GM21825 (cell line): ENCODE results near the gene TMEM30A.

Experiments used
- ATAC-seq: cut with Tn5 transposase; IDR thresholded peaks from one replicate; pipeline ENCODE4 v1.9.1; 2021; ENCODE audit warnings: mild to moderate bottlenecking, moderate library complexity; ENCODE audit not compliant: unreplicated experiment

Gene TMEM30A

GRCh38 chr6:75284632-75285282 lies at the start of gene TMEM30A:
TSS of gene TMEM30A (minus strand) at chr6:75284792. CDS start at chr6:75284638, 154 bp downstream.
- peak; percentile 86 for ATAC-seq

DNA sequence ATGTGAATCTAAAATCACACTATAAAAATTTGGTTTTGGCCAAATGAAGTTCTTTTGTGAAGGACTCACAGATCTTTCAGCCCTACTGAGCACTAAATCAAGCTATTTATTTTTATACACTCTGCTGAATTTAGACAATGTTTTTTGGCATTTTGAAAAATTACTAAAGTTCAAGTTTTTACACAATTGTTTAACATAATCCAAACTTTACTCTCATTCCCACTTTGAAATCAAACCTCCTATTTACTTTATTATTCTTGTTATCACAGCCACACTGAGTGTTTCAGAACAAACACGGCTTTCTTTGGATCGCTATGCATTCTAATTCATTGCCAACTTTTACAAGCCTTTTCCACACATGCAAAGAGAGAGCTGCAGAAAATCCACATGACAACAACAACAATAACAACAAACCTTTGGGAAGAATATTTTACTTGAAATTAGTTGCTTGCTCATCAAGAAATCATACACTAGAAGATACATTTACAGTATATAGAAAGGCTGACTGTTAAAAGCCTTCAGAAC lies 49.1 kb upstream of the TMEM30A start:
- no peak for ATAC-seq

- no peak for ATAC-seq
Measured at GRCh38 chr6:75331151-75331550, 46.6 kb upstream of the TMEM30A start.

- ATAC-seq = no peak
Measured at GRCh38 chr6:75329703-75330102, 45.1 kb upstream of the TMEM30A start.

DNA sequence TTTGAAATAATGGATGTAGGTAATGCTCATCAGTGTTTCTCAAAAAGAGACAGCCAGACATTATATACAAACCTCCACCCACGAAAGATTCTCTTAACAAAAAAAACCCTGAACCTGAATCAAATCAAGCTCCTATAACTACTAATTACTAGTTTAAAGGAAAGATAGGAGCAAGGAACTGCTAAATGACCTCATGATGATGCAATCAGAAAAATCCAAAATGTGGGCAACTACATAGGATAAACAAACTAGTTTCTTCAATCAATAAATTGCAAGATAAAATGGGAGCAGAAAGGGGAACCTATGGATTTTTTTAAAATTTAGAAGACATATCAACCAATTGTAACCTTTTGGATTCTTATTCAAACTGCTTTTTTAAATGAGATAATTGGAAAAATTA lies 43.2 kb upstream of the TMEM30A start:
- ATAC-seq = no peak

DNA sequence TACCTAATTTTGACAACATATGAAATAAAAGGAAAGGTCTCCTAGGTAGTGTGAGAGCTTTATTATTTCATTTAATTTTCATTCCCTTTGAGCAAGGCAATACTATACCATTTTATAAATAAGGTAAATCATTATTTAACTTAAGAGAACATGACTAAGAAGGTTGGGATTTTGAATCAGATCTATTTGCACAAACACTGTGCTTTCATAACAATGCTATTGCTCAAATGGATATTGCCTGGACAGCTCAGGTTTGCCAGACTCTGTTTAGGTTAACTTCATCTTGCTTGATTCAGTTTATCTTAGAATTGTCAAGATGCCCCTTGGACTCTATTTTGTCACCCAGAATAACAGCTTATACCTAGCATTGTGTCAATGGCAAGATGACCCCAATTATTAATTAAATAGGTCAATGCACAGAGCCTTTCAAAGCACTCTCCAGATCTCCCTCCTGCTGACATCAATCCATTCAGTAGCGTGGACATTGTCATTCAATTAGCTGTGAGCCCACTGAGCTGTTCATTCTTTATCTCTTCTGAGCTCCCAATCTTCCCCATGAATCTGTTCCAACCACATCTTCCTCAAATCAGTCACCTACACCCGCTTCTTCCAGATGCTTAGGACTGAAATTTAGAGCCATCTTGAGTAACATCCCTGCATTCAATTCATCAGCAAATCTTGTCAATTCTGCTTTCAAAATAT lies 42.1 kb upstream of the TMEM30A start:
- ATAC-seq = no peak

- no peak for ATAC-seq
Measured at GRCh38 chr6:75318900-75319299, 34.3 kb upstream of the TMEM30A start.

DNA sequence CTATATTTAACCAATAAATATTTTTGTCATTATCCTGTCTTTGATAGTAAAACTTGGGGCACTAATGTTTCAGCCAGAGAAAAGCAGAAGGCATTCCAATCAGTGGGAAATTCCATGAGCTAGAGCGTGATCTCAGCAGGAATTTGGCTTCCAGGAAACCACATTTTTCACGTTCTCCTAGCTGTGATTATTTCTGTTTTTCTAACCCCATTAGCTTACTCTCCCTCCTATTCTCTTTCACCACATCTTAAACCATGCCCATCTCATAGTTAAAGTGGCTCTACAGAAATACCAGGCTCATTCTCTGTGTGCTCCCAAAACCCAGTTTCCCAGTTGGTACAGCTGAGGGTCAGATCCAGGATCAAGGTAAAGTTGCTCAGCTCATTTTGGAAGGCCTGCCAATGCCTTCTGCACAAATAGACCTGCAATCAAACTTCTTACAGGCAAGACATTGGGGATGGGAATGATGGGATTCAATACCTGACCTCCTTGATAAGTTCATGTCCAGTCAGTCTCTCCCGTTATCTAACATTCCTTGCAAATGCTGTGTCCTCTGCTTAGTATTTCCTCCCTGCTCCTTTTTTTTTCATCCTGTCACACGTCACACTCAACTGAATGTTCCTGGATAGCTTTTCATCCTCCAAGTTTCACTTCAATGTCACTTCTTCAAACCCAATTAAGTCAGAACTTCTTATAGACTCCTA lies 33.1 kb upstream of the TMEM30A start:
- ATAC-seq = no peak

- ATAC-seq = no peak
Measured at GRCh38 chr6:75315978-75316377, 31.4 kb upstream of the TMEM30A start.

- no peak for ATAC-seq
Measured at GRCh38 chr6:75308250-75308988, 23.8 kb upstream of the TMEM30A start.

DNA sequence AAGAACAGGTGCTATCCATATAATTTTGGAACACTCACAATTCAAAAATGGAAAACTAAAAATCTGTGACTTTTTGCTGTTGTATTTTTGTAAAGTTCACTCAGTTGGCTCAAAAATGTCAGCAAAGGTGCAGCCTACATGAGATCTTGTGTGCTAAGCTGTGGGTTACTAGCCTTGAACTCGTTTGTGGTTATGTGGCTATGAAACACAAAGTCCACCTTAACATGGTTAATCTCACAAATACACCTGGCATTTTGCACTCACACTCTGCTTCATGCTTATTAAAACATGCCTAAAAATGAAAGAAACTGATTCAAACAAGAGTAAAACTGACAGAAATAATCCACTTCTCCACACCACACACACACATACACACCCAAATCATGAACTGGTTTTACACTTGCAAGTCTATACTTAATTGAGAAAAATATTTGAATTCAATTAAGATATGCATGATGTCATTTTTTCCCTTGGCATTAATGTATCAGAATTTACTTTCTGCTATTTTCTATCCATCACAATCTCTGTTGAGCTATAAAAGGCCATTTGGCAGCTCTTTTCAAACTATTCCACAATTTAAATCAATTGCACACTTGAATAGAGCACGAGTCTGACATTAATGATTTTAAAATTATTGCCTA lies 22.9 kb upstream of the TMEM30A start:
- ATAC-seq = no peak

- no peak for ATAC-seq
Measured at GRCh38 chr6:75306064-75306463, 21.5 kb upstream of the TMEM30A start.

GRCh38 chr6:75305573-75305972 lies 21.0 kb upstream of the TMEM30A start:
- no peak for ATAC-seq

DNA sequence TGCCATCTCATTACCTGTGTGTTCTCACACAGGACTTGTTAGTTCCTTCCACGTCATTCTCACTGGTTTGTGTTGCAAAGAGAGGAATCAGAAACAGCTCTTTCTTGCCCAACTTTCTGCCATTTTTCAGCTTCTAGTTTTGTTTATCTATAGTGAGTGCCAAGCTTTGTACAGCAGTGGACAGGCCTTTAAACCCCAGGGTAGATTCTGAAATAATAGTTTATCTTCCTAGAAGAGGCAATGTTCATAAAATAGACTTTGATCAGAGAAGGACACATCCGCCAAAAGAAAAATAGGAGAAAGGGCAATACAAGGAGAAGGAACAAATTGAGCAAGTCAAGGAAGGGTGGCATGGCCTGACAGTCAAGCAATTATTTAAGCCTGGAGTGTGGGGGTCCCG lies 17.7 kb upstream of the TMEM30A start:
- no peak for ATAC-seq

GRCh38 chr6:75301537-75301936 lies 16.9 kb upstream of the TMEM30A start:
- no peak for ATAC-seq

DNA sequence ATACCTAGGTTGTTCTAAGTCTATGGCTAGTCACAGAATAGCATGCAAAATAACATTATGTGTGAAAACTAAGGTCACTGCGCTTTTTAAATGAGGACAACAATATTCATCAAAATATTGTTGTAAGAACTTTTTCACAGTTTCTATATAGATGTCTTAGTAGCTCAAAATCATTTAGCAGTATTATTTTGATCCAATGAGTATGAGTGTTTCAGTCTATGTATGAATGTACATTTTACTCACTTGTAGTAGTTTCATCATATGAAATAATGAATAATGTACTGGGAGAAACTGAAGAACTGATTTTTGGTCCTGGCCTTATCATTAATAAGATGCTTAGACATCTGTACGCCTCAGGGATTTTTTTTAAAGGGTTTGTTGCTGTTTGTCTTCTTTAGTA lies 16.5 kb upstream of the TMEM30A start:
- no peak for ATAC-seq

GRCh38 chr6:75300531-75300855 lies 15.9 kb upstream of the TMEM30A start:
- no peak for ATAC-seq

- ATAC-seq = no peak
Measured at GRCh38 chr6:75299801-75300530, 15.4 kb upstream of the TMEM30A start.

GRCh38 chr6:75296811-75297779 lies 12.5 kb upstream of the TMEM30A start:
- peak; percentile 75 for ATAC-seq
